ENCODE results near the gene CHRND.

DNA sequence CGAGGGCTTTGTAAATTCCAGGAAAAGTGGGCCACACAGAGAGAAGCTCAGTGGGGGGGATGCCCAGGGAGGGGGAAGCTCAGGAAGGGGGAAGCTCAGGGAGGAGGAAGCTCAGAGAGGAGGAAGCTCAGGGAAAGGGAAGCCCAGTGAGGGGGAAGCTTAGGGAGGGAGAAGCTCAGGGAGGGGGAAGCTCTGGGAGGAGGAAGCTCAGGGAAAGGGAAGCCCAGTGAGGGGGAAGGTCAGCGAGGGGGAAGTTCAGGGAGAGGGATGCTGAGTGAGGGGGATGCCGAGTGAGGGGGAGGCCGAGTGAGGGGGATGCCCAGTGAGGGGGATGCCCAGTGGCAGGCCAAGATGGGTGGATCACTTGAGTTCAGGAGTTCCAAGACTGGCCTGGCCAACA is 12.7 kb downstream of the CHRND start:
- TF ChIP-seq, protein P1, sequence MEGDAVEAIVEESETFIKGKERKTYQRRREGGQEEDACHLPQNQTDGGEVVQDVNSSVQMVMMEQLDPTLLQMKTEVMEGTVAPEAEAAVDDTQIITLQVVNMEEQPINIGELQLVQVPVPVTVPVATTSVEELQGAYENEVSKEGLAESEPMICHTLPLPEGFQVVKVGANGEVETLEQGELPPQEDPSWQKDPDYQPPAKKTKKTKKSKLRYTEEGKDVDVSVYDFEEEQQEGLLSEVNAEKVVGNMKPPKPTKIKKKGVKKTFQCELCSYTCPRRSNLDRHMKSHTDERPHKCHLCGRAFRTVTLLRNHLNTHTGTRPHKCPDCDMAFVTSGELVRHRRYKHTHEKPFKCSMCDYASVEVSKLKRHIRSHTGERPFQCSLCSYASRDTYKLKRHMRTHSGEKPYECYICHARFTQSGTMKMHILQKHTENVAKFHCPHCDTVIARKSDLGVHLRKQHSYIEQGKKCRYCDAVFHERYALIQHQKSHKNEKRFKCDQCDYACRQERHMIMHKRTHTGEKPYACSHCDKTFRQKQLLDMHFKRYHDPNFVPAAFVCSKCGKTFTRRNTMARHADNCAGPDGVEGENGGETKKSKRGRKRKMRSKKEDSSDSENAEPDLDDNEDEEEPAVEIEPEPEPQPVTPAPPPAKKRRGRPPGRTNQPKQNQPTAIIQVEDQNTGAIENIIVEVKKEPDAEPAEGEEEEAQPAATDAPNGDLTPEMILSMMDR (IDR thresholded peaks at IDR 0.05): no peak
- TF ChIP-seq POLR2A (IDR thresholded peaks at IDR 0.05): no peak
